ENCODE measurements around the gene FRAS1. TPM values are rescaled to one million over a fixed set of nuclear protein-coding genes. Genes with fewer than 3 reads are reported as not detected.

The FRAS1 gene
- total RNA-seq, 1 donor from 2014 or later: 24.6 TPM

GRCh38 chr4:78331965-78332364 lies 274.8 kb downstream of the FRAS1 start:
- Histone ChIP-seq H2AFZ (ENCODE audit: low read depth, low read length) (no peak overlapping the region), H3K9me3 (ENCODE audit: insufficient read depth, low read depth, low read length) (no peaks in the 10 kb centered on the region), H3K9ac (ENCODE audit: low read length) (no peak overlapping the region), H3K27me3 (ENCODE audit: insufficient read depth, low read length) (no peaks in the 10 kb centered on the region), H3K4me2 (ENCODE audit: low read length) (no peak overlapping the region), H3K36me3 (ENCODE audit: insufficient read depth, low read length) (no peaks in the 10 kb centered on the region), H3K4me3 (ENCODE audit: insufficient read depth, low read depth, low read length) (no peak overlapping the region), H3K79me2 (ENCODE audit: insufficient read depth, low read length) (no peaks in the 10 kb centered on the region), H3K27ac (ENCODE audit: low read depth, low read length) (no peak overlapping the region), H4K20me1 (ENCODE audit: insufficient read depth, low read length) (no peaks in the 10 kb centered on the region), H3K4me1 (ENCODE audit: insufficient read depth, low read length) (no peaks in the 10 kb centered on the region)
- Mint-ChIP-seq H3K4me3 (ENCODE audit: unreplicated experiment) (no peak overlapping the region), H3K27me3 (ENCODE audit: low read depth, unreplicated experiment) (peaks cover 5% of the 10 kb centered on the region), H3K27ac (ENCODE audit: unreplicated experiment) (no peak overlapping the region), H3K4me1 (ENCODE audit: low read depth, unreplicated experiment) (peaks cover 10% of the 10 kb centered on the region), H3K9me3 (ENCODE audit: unreplicated experiment) (no peaks in the 10 kb centered on the region), H3K36me3 (ENCODE audit: low read depth, unreplicated experiment) (peaks cover 3% of the 10 kb centered on the region)
- no peak for DNase-seq (ENCODE audit: low read depth)
- TF ChIP-seq EZH2 (IDR thresholded peaks at IDR 0.05; ENCODE audit: insufficient read depth, low read length) (no peak), CTCF (IDR thresholded peaks at IDR 0.05; ENCODE audit: insufficient read depth, low read depth, low read length) (no peak)
- FAIRE-seq: no peak

DNA sequence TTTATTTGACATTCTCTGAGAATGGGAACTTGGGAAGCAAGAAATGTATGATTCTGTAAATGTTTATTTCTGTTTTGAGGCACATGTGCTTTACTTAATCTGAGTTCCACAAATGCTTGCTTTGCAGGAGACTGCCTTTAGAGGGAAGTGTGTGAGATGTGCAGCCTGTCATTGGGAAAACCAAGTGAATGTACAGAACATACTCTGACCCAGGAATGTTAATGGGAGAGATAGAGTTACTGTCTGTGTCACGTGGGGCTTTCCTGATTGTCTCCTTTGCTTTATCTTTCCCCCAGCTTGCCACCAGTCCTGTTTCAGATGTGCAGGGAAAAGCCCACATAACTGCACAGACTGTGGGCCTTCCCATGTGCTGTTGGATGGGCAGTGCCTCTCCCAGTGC lies 275.9 kb downstream of the FRAS1 start:
- Histone ChIP-seq H4K20me1 (ENCODE audit: insufficient read depth, low read length) (no peaks in the 10 kb centered on the region), H2AFZ (ENCODE audit: low read depth, low read length) (no peak overlapping the region), H3K4me2 (ENCODE audit: low read length) (no peak overlapping the region), H3K36me3 (ENCODE audit: insufficient read depth, low read length) (no peaks in the 10 kb centered on the region), H3K27me3 (ENCODE audit: insufficient read depth, low read length) (no peaks in the 10 kb centered on the region), H3K4me1 (ENCODE audit: insufficient read depth, low read length) (no peaks in the 10 kb centered on the region), H3K4me3 (ENCODE audit: insufficient read depth, low read depth, low read length) (no peak overlapping the region), H3K9ac (ENCODE audit: low read length) (no peak overlapping the region), H3K79me2 (ENCODE audit: insufficient read depth, low read length) (no peaks in the 10 kb centered on the region), H3K9me3 (ENCODE audit: insufficient read depth, low read depth, low read length) (no peaks in the 10 kb centered on the region), H3K27ac (ENCODE audit: low read depth, low read length) (no peak overlapping the region)
- Mint-ChIP-seq H3K27ac (ENCODE audit: unreplicated experiment) (no peak overlapping the region), H3K4me1 (ENCODE audit: low read depth, unreplicated experiment) (peaks cover 16% of the 10 kb centered on the region), H3K9me3 (ENCODE audit: unreplicated experiment) (no peaks in the 10 kb centered on the region), H3K4me3 (ENCODE audit: unreplicated experiment) (no peak overlapping the region), H3K27me3 (ENCODE audit: low read depth, unreplicated experiment) (peaks cover 7% of the 10 kb centered on the region), H3K36me3 (ENCODE audit: low read depth, unreplicated experiment) (peaks cover 8% of the 10 kb centered on the region)
- FAIRE-seq (no peak), DNase-seq (ENCODE audit: low read depth) (no peak)
- TF ChIP-seq CTCF (IDR thresholded peaks at IDR 0.05; ENCODE audit: insufficient read depth, low read depth, low read length) (no peak), EZH2 (IDR thresholded peaks at IDR 0.05; ENCODE audit: insufficient read depth, low read length) (no peak)

GRCh38 chr4:78336093-78336943 lies 279.2 kb downstream of the FRAS1 start:
- Histone ChIP-seq H3K36me3 (ENCODE audit: insufficient read depth, low read length) (no peaks in the 10 kb centered on the region), H3K4me2 (ENCODE audit: low read length) (no peak overlapping the region), H3K4me3 (ENCODE audit: insufficient read depth, low read depth, low read length) (no peak overlapping the region), H4K20me1 (ENCODE audit: insufficient read depth, low read length) (no peaks in the 10 kb centered on the region), H3K9me3 (ENCODE audit: insufficient read depth, low read depth, low read length) (no peaks in the 10 kb centered on the region), H3K4me1 (ENCODE audit: insufficient read depth, low read length) (no peaks in the 10 kb centered on the region), H3K27ac (ENCODE audit: low read depth, low read length) (no peak overlapping the region), H2AFZ (ENCODE audit: low read depth, low read length) (no peak overlapping the region), H3K79me2 (ENCODE audit: insufficient read depth, low read length) (no peaks in the 10 kb centered on the region), H3K9ac (ENCODE audit: low read length) (no peak overlapping the region), H3K27me3 (ENCODE audit: insufficient read depth, low read length) (no peaks in the 10 kb centered on the region)
- Mint-ChIP-seq H3K9me3 (ENCODE audit: unreplicated experiment) (peaks cover 7% of the 10 kb centered on the region), H3K36me3 (ENCODE audit: low read depth, unreplicated experiment) (peaks cover 16% of the 10 kb centered on the region), H3K4me3 (ENCODE audit: unreplicated experiment) (no peak overlapping the region), H3K4me1 (ENCODE audit: low read depth, unreplicated experiment) (peaks cover 16% of the 10 kb centered on the region), H3K27me3 (ENCODE audit: low read depth, unreplicated experiment) (peaks cover 8% of the 10 kb centered on the region), H3K27ac (ENCODE audit: unreplicated experiment) (no peak overlapping the region)
- no peak for FAIRE-seq
- DNase-seq (ENCODE audit: low read depth): peak; percentile 39
- TF ChIP-seq CTCF (IDR thresholded peaks at IDR 0.05; ENCODE audit: insufficient read depth, low read depth, low read length): no peak
- TF ChIP-seq EZH2 (IDR thresholded peaks at IDR 0.05; ENCODE audit: insufficient read depth, low read length): no peak
